NCI-H1417 (cell line): ENCODE data around the gene SWI5.
"Not testable (repeated sequence)": the region's sequence is repeated elsewhere in the genome, so short reads cannot be mapped to it uniquely, and the experiment has no call there.

ENCODE experiments used
- DNase-seq, 3 experiments: peaks; one replicate each; lab custom pipeline; 2025; lab: John Stamatoyannopoulos, UW

SWI5 gene

GRCh38 chr9:128276008-128276573 lies at the start of gene SWI5:
Gene SWI5 (plus strand): TSS chr9:128276276.
- DNase-seq, result peak; percentile 97 to 100 (median 99)

DNA sequence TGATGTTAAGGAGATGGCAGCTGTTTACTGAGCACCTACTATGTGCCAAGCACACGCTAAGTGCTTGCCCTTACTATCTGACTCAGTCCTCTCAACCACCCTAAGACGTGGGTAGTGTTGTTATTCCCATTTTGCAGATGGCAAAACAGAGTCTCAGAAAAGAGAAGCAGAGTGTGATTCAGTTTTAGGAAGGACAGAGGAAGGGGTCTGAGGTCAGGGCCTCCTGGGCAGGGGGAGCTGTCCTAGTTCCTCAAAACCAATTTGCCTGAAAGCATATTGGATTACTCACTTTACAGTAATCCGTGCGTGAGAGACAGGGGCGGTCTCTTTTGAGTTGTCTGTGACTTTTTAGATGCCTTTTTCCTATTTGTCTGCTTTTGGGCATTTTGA lies 49.7 kb upstream of the SWI5 start:
- no peak for DNase-seq

DNA sequence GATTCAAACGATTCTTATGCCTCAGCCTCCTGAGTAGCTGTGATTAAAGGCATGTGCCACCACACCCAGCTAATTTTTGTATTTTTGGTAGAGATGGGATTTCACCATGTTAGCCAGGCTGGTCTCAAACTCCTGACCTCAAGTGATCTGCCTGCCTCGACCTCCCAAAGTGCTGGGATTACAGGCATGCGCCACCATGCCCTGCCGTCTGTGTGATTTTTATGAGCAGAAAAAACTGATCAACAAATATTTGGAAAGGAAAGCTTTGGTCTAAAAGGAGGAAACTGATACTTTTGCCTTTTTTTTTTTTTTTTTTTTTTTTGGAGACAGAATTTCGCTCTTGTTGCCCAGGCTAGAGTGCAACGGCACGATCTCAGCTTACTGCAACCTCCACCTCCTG lies 45.2 kb upstream of the SWI5 start:
- not testable (repeated sequence) for DNase-seq

DNA sequence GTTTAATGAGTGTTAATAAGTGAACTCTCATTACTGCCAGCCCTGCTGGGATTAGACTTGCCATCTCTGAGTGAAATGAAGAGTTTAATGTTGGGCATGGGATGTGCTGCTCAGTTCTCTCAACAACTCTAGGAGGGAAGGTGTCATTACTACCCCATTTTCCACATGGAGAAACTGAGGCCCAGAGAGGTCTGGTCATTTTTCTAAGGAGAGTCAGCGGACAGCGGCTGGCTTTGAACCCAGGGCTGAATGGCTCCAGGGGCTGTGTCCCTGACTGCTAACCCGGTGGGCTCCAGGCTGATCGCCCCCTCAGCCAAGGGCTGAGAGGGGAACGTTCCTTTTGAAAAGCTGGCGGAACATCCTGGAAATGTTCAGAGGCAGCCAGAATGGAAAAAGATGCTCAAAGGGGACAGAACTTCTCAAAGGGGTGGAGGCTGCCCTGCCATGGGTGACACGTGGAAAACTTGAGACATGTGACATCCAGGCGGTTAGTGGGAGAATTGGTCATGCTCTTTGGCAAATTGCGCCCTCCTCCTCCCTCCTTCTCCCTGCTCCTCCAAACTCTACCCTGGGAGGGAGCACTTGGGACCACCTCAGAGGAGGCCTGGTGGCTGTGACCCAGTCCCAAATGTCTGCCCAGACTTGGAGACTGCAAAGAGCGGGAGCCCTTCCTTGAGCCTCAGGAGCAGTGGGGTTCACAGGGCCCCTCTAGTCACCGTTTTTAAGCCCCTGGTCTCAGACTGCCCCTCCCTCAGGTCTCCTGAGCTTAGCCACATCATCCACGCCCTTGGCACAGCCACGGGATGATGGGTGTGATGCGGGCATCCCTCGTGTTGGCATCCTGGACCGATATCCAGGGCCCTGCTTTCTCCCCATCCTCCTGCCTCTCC lies 44.2 kb upstream of the SWI5 start:
- no peak for DNase-seq

DNA sequence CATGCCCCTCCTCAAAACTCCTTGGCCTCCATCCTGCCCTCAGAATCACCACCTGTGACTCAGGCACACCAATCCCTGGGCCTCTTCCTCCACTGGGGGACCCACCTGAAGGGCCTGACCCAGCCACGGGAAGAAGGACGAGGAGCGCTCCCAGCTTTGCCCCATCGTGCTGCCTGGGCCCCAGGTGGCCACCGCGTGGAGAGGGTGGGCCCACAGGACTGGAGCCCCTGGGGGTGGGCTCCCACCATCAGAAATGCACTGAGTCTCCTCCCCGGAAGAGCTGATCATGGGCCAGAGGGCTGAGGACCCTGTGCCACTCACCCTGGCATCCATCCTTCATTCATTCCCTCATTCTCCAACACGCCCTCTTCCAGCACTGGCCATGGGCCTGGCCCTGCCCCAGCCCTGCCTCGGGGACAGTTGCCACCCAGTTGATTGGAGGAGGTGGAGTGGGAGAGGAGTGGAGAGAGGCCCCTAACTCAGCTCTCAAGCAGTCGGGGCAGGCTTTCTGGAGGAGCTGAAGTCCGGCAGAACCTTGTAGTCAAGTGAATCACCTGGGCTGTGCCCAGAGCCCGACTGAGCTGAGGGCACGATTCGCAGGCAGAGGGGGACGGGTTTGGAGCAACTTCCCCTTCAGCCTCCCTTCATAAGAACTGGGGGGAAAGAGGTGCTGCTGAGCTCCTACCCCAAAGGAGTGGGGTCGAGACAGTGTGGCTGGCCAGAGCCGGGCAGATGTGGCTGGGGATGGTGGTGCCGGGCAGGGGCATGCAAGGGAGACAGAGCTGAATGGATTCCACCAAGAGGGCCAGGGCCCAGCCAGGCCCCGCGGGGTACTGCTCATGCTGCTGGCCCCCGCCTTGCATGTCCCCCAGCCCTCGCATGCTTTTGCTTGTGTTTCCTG lies 43.3 kb upstream of the SWI5 start:
- no peak for DNase-seq

DNA sequence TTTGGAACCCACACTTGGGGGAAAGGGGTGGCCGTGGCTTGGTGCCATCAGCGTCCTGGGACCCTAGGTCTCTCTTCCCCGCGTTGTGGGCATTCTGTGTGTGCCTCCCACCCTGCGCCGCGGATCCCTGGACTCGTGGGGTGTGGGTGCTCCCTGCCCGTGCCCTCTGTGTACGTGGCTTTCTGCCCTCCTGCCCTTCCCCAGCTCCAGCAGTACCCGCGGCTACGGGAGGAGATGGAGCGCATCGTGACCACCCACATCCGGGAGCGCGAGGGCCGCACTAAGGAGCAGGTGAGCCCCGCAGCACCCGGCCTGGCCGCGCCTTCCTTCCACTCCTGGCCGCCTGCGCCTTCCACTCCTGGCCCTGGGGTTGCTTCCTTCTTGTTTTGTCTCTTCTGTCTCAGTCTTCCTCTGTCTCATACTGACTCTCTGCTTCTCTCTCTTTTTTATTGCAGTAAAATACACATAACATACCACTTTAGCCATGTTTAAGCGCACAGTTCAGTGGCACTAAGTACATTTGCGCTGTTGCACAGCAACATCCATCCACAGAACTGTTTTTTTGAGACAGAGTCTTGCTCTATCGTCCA lies 42.2 kb upstream of the SWI5 start:
- DNase-seq, result no peak

DNA sequence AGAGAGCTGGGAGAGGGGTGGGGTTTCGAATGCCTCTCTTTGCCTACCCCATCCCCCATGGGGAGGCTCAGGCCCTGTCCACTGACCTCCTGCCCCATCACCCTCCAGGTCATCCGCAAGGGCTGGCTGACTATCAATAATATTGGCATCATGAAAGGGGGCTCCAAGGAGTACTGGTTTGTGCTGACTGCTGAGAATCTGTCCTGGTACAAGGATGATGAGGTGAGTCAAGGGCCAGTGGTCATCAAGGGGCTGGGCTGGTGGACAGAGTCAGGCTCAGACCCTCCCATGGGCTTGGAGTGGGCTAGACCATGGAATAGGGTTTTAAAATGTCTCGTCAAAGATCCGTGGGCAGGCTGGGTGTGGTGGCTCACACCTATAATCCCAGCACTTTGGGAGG lies 34.0 kb upstream of the SWI5 start:
- no peak for DNase-seq

DNA sequence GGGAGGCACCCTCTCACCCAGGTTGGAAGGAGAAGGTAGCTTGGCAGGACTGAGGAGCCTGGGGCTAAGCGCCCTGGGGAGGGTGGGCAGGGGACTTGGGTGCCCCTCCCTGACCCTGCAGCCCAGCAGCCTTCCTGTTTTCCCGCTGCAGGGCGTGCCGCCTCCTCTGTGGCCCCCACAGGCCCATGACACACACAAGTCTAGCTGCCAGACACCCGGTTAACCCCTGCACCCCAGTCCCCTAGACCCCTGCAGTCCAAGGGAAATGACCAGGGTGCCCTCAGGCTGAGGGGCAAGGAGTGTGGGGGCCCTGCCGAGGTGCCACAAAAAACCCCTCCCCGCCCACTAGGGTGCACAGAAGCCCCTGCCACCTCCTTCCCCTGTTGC lies 33.3 kb upstream of the SWI5 start:
- DNase-seq, result no peak

DNA sequence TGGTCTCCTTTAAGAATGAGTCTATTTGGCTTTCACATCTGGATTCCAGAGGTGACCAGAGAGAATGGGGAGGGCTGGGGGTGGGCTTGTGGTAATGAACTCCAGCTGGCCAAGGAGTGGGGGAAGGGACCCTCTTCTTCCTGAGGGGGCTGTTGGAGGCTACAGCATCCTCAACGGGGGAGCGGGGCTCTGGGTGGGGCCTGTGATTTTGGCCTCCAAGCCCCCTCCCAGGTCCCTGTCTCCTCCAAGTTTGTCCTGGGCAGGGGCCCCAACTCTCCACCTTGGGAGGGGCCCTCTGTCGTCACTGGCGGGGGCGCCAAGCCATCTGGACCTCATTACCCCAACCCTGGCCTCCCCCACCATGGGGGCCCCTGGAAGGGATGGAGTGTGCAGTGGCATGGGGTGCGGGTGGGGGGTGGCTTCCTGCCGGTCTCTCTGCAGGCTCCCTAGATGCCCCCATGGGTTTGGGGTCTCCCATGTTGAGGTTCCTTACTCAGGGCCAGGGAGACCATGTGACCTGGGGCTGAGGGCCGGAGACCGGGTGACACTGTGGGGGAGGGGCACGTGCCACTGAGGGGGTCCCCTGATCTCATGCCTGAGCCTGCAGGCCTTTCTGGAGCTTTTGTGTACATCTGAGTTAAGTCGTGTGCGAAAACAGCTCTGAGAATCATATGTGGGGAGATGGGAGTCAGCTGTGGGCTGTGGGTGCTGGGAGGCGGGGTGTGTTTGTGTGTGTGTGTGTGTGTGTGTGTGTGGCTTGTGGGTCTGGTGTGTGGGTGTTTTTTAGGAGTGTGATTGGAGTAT lies 32.7 kb upstream of the SWI5 start:
- DNase-seq, result no peak

GRCh38 chr9:128244091-128244836 lies 31.8 kb upstream of the SWI5 start:
- no peak for DNase-seq

DNA sequence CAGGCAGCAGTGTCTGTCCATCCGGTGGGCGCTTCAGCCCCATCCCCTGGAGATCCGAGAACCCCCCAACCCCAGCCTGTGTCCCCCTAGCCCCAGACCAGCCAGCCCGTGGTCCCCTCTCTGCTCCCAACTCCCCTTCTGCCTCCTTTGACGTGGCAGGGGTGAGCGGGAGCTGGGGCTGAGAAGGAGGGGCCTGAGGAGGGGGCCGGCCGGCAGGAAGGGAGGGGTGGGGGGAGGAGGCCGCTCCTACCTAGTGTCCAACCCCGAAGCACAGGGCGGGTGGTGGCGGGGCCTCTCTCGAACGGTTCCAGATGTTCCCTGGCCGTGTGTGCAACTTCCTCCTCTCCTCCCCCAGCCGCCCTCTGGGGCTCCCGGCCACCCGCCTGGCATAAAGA lies 31.2 kb upstream of the SWI5 start:
- DNase-seq, result no peak

- no peak for DNase-seq
Observed at GRCh38 chr9:128245421-128246151, 30.5 kb upstream of the SWI5 start.

DNA sequence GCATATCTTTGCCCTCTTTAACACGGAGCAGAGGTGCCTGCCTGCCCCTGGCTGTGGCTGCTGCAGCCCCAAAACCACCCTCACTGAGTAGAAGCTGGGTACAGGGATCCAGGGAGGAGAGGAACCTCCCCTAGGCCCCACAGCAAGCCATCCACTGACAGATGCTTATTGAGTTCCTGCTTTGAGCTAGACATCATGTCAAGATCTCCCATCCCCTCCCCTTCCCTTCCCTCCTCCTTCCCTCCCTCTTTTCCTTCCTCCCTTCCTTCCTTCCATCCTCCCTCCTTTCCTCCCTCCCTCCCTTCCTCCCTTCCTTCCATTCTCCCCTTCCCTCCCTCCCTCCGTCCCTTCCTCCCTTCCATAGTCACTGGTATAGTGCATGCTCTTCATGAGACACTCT lies 29.6 kb upstream of the SWI5 start:
- DNase-seq, result no peak

- DNase-seq, result no peak
Observed at GRCh38 chr9:128247226-128247803, 28.8 kb upstream of the SWI5 start.

GRCh38 chr9:128249558-128249907 lies 26.5 kb upstream of the SWI5 start:
- DNase-seq, result no peak

DNA sequence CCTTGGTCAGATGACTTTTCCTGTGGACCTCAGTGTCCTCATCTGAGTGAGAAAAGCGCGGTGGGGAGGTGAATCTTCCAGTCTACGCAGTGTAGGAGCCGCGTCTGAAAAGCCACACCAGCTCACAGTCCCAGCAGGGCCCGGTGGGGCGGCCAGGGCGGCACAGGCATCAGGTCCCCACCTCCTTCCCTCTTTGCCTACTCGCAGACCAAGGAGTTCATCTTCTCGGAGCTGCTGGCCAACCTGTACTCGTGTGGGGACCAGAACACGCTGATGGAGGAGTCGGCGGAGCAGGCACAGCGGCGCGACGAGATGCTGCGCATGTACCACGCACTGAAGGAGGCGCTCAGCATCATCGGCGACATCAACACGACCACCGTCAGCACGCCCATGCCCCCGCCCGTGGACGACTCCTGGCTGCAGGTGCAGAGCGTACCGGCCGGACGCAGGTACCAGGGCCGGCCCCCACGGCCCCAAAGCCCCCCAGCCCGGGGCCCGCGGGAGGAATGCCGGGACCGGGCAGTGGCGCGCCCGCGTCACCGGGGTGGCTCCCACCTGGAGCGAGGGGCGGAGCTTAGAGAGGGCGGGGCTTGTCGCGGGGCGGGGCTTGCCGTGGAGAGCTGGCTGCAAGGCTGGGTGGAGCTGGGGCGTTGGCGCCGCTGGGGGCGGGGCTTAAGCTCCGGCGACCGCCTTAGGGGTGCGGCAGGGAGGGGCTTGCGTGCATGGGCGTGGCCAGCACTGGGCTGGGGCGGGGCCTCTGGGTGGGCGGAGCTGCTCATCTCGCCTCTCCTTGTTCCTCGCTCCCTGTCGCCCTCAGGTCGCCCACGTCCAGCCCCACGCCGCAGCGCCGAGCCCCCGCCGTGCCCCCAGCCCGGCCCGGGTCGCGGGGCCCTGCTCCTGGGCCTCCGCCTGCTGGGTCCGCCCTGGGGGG lies 25.9 kb upstream of the SWI5 start:
- DNase-seq, result peak; percentile 15 to 73 (median 29)

DNA sequence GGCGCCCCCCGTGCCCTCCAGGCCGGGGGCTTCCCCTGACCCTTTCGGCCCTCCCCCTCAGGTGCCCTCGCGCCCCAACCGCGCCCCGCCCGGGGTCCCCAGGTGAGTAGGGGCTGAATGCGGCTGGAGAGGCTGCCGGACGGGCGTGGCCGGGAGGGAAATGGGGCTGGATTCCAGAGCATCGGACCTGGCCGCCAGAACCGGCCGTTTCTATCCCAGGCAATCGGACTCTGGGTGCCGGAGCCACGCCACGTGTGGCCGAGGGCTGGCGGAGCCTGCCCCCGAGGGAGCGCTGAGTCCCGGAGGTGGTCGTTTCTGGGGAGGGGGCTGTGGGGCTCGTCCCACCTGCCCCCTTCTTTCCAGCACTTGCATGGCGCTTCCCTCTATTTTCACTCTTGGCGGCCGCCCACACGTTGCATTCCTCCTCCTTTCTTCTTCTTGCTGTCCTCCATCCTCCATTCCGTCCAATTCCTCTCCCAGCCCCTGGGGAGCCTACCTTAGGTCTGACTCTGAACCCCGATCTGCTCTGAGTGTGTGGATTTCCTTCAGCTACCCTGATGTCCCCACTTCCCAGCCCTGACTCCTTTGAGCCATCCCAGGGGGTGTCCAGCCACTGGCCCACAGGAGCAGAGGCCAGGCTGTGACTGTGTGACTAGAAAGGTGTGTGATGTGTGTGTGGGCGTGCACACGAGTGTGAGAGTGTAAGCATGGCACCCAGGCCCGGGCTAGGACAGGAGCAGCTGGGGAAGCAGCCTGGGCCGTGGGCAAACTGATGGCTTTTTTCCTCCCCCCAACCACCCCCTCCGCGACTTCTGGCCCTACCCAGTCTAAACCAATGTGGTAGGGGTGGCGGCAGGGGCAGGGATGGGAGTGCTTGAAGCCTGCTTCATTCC lies 25.0 kb upstream of the SWI5 start:
- no peak for DNase-seq

DNA sequence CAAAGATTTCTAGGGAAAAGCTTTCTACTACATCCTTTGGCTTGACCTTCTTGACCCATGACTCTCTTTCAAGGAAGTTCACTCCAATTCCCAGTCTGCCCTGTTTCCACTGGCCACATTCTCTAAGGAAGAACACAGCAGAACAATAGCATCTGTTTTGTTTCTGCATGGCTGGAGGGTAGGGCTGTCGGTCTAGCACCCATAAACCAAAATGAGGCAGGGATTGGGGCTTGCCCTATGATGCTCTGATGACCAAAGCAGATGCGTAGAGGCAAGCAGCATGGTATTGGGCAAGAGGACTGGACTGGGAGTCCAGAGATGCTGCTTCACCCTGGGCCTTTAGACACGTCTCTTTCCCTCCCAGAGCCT lies 24.4 kb upstream of the SWI5 start:
- no peak for DNase-seq
